T-helper 17 cell (primary cell): Measurements from ENCODE around the gene ZNF678. TPM values are rescaled to one million over a fixed set of nuclear protein-coding genes. Genes with fewer than 3 reads are reported as not detected.
"Not testable (repeated sequence)": the region's sequence is repeated elsewhere in the genome, so short reads cannot be mapped to it uniquely, and the experiment has no call there.

Experiments
- ATAC-seq: fragments of 150-1000 bp; cut with Tn5 transposase; 2 replicates; pipeline ENCODE4 v1.10.0; 2021; ENCODE audit warnings: mild to moderate bottlenecking, moderate library complexity
- DNase-seq, 3 donors: peaks; one replicate each; pipeline versions ENCODE4 v3.0.0 to v3.0.0-alpha.2; 2020 to 2021
- H3K9me3 ChIP-seq: one replicate; pipeline ENCODE4 v1.7.0; 2013; ENCODE audit warnings: low read length, mild to moderate bottlenecking; ENCODE audit not compliant: control insufficient read depth, poor library complexity, severe bottlenecking
- H3K27ac Mint-ChIP-seq: one replicate; pipeline ENCODE4 v1.8.0; 2022; ENCODE audit warnings: mild to moderate bottlenecking, moderate library complexity, mixed read lengths
- H3K27me3 Mint-ChIP-seq: one replicate; pipeline ENCODE4 v1.8.0; 2022; ENCODE audit warnings: mixed read lengths
- H3K36me3 Mint-ChIP-seq: one replicate; pipeline ENCODE4 v1.8.0; 2022; ENCODE audit warnings: low read depth, mixed read lengths
- H3K4me1 Mint-ChIP-seq: one replicate; pipeline ENCODE4 v1.8.0; 2022; ENCODE audit warnings: mild to moderate bottlenecking, mixed read lengths
- H3K4me3 Mint-ChIP-seq: one replicate; pipeline ENCODE4 v1.8.0; 2022; ENCODE audit warnings: mild to moderate bottlenecking, moderate library complexity, mixed read lengths
- total RNA-seq, 4 donors: library from RNA in 2 of 4; stranded (reverse) in 2 of 4; gene quantifications; one replicate each; pipeline ENCODE4 v1.2.3 and lab custom pipeline; 2022 to 2026

The ZNF678 gene
- total RNA-seq, 2 donors from 2014 or later: 5.5 to 7.3 TPM

DNA sequence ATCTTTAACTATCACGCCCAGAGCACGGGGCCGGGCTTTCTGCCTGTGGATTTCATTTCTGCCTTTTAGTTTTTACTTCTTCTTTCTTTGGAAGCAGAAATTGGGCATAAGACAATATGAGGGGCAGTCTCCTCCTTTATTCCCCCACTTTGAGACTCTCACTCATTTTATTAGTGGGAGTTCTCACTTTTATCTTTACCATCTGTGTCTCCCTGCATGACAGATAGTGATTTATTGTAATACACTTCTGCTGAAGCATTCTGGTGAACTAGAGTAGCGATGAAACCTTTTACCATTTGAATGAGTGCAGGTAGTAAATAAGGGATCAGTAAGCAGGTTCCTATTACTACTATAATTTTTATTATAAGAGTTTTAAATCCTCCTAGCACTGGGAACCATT, 26.4 kb downstream of the ZNF678 start:
- not testable (repeated sequence) for H3K4me1 Mint-ChIP-seq, H3K36me3 Mint-ChIP-seq, H3K4me3 Mint-ChIP-seq, H3K27ac Mint-ChIP-seq, H3K27me3 Mint-ChIP-seq, H3K9me3 ChIP-seq, ATAC-seq, DNase-seq

DNA sequence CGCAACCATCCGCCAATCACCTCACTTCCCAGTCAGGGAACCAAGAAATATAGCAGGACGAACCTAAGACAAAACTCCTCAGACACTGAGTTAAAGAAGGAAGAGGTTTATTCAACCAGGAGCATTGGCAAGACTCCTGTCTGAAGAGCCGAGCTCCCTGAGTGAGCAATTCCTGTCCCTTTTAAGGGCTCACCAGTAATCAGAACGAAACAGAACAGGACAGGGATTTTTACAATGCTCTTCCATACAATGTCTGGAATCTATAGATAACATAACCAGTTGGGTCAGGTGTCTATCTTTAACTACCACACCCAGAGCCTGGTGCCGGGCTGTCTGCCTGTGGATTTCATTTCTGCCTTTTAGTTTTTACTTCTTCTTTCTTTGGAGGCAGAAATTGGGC, 32.9 kb downstream of the ZNF678 start:
- not testable (repeated sequence) for ATAC-seq, H3K4me1 Mint-ChIP-seq, H3K27me3 Mint-ChIP-seq, H3K9me3 ChIP-seq, DNase-seq, H3K27ac Mint-ChIP-seq, H3K4me3 Mint-ChIP-seq, H3K36me3 Mint-ChIP-seq

DNA sequence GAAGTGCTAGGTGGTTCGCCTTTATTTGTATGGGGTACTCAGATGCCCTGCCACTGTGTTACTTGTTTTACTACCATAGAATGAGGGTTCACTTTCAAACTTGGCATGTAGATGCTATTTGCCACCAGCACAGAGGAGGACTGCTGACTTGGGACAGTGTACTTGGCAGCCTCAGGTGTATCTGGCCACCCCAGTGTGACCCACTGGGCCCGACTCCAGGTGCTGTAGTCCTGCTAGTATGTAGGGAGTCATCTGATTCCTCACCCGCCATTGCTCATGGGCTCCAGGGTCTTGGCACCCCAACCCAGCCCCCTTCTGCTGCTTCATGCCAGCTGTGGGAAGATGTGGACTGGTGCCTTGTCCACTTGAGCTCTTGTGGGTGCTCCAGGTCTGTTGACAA, 40.0 kb downstream of the ZNF678 start:
- Mint-ChIP-seq H3K27me3 (no peaks in the 10 kb centered on the region), H3K4me1 (no peaks in the 10 kb centered on the region), H3K36me3 (peaks cover 6% of the 10 kb centered on the region)

DNA sequence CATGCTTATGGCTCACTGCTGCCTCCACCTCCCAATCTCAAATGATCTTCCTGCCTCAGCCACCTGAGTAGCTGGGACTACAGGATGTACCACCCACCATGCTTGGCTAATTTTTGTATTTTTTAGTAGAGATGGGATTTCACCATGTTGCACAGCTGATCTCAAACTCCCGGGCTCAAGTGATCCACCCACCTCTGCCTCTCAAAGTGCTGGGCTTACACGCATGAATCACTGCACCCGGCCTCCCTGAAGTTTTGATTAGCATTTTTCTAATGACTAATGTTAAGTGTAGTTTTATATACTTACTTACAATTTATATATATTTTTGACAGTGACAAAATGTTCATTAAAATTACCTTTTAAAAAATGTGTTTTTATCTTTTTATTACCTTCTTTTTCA, 41.1 kb downstream of the ZNF678 start:
- Mint-ChIP-seq H3K27ac (no peak overlapping the region), H3K27me3 (no peaks in the 10 kb centered on the region), H3K4me3 (no peak overlapping the region), H3K4me1 (no peaks in the 10 kb centered on the region), H3K36me3 (peaks cover 6% of the 10 kb centered on the region)
- DNase-seq (no peak), ATAC-seq (no peak)
- H3K9me3 ChIP-seq: no peaks in the 10 kb centered on the region

More for the DNA sequence above, 40.0 kb downstream of the ZNF678 start:
- Mint-ChIP-seq H3K4me3 (no peak overlapping the region), H3K27ac (no peak overlapping the region)
- no peaks in the 10 kb centered on the region for H3K9me3 ChIP-seq
- DNase-seq (no peak), ATAC-seq (no peak)

DNA sequence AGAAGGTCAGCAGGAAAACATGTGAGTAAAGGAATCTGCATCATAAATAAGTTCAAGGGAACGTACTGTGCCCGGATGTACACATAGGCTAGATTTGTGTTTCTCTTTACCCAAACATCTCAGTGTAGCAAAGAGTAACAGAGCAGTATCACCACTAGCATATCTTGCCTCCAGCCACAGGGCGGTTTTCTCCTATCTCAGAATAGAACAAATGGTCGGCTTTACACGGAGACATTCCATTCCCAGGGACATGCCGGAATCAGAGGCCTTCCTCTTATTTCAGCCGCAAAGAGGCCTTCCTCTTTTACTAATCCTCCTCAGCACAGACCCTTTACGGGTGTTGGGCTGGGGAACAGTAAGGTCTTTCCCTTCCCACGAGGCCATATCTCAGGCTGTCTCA, 42.9 kb downstream of the ZNF678 start:
- not testable (repeated sequence) for H3K27me3 Mint-ChIP-seq, DNase-seq, H3K4me1 Mint-ChIP-seq, H3K36me3 Mint-ChIP-seq, ATAC-seq, H3K4me3 Mint-ChIP-seq, H3K9me3 ChIP-seq, H3K27ac Mint-ChIP-seq

DNA sequence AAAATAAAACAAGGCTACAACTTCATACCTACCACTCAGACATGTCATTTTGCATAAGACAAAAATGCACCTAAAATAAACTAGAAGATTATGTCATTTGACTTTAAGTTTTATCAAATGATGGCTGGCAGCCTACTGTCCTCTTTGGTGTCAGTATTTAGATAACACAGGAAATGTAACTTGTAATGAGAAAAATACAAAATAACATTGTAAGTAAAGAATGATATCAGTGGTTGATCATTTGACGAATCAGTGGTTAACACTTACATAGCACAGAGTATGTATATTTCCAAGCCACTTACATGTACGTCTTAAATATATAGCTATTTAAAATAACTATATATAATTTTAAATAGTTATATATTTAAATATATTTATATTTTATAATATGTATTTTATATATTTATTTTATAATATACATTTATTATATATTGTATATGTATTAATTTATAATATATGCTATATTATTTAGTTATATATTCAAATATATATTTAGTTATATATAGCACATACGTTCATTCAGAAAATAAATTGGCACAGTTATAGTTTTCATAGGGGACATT, 44.1 kb downstream of the ZNF678 start:
- Mint-ChIP-seq H3K4me1 (no peaks in the 10 kb centered on the region), H3K4me3 (no peak overlapping the region), H3K27me3 (no peaks in the 10 kb centered on the region), H3K36me3 (peaks cover 4% of the 10 kb centered on the region), H3K27ac (no peak overlapping the region)
- peaks cover 5% of the 10 kb centered on the region for H3K9me3 ChIP-seq
- ATAC-seq: no peak
- no peak for DNase-seq

DNA sequence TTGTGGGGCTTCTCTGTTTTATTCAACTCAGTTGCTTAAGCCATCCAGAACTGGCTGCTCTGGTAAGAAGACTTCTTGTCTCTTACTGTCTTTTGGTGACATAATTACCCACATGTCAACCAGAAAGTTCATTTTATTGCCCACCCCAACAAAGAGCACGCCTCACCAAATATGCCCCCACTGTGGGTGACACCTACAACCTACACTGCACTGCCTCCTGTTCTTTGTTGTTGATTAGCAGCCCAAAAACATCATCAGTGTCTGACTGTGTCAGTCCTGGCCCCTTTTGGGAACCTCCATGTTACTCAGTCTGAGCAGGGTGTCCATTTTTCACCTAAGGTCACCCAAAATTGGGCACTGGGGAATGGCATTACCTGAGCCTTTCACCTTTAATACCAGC, 49.3 kb downstream of the ZNF678 start:
- peaks cover 24% of the 10 kb centered on the region for H3K9me3 ChIP-seq
- DNase-seq (no peak), ATAC-seq (no peak)
- H3K36me3 Mint-ChIP-seq: peaks cover 11% of the 10 kb centered on the region
- no peak overlapping the region for H3K4me3 Mint-ChIP-seq
- H3K27me3 Mint-ChIP-seq: no peaks in the 10 kb centered on the region
- no peak overlapping the region for H3K27ac Mint-ChIP-seq
- no peaks in the 10 kb centered on the region for H3K4me1 Mint-ChIP-seq

DNA sequence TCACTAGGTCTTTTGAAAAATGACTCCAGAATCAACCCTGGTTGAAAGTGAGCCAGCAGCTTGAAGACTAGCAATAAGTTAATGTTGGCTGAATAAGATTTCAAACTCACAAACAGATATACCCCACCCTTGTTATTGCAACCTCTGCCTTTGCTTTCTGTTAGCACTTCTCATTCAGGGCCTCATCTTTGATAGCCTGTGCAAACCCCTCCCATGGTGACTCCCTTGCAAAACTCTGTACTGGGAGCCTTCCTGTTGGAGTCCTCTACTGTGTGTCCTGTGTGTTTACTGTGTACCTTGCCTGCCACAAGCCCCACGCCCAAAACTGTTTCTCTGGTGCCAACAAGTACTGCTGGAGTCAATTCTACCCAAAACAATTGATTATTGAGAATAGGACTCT, 50.2 kb downstream of the ZNF678 start:
- DNase-seq (no peak), ATAC-seq (no peak)
- Mint-ChIP-seq H3K36me3 (peaks cover 11% of the 10 kb centered on the region), H3K4me1 (no peaks in the 10 kb centered on the region), H3K4me3 (no peak overlapping the region), H3K27ac (no peak overlapping the region), H3K27me3 (no peaks in the 10 kb centered on the region)
- H3K9me3 ChIP-seq: peaks cover 28% of the 10 kb centered on the region

DNA sequence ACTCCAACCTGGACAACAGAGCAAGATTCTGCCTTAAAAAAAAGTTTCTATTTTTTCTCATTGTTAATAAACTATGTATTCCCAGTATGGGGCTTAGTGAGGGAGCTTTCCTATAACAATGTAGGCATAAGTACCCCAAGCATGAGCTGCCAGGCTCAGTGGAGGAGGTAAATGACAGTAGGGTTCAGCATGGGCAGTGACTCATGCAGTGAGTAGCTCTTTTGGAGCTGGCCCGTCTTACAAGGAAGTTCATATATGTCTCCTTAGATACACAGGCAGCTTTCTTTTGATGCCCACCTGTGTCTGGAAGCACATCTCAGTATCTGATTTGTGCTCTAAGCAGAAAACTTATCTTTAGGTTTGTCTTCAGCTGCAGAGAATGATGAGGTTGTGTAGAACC, 57.9 kb downstream of the ZNF678 start:
- H3K9me3 ChIP-seq: peaks cover 18% of the 10 kb centered on the region
- no peak for DNase-seq
- Mint-ChIP-seq H3K4me3 (no peak overlapping the region), H3K27me3 (no peaks in the 10 kb centered on the region), H3K4me1 (no peaks in the 10 kb centered on the region), H3K36me3 (no peaks in the 10 kb centered on the region), H3K27ac (no peak overlapping the region)
- ATAC-seq: no peak

DNA sequence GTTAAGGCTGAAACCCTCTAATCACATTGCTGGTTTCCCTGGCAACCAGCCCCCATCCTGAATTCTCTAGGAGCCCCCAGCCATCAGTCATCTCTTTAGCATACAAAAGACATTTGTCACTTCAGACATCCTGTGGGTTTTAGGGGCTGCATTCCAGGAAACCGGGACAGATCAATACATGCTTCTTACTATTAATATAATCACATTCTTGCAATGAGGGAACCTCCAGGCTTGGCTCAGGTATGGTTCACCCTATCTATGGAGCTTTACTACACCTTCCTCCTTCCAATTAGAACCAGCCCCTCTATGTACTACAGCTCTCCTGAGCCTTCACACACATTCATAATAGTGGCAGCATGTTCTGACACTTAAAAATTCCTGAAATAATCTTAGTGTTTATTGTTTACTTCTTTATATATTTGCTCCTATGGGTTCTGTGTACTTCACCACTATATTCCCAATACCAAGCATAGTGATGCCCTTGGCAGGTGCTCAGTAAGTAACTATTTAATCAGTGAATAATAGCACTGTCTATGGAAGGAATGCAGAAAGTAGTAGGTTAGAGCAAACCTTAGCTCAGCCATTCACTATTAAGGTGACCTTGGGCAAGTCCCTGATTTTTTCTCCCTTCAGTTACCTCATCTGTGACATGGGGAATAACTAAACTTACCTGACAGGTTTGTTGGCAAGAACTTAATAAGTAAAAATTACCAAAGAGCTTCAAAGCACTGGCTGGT, 59.6 kb downstream of the ZNF678 start:
- Mint-ChIP-seq H3K4me3 (no peak overlapping the region), H3K27ac (no peak overlapping the region), H3K36me3 (no peaks in the 10 kb centered on the region), H3K27me3 (no peaks in the 10 kb centered on the region), H3K4me1 (no peaks in the 10 kb centered on the region)
- no peak for DNase-seq
- ATAC-seq: no peak
- H3K9me3 ChIP-seq: peaks cover 13% of the 10 kb centered on the region

DNA sequence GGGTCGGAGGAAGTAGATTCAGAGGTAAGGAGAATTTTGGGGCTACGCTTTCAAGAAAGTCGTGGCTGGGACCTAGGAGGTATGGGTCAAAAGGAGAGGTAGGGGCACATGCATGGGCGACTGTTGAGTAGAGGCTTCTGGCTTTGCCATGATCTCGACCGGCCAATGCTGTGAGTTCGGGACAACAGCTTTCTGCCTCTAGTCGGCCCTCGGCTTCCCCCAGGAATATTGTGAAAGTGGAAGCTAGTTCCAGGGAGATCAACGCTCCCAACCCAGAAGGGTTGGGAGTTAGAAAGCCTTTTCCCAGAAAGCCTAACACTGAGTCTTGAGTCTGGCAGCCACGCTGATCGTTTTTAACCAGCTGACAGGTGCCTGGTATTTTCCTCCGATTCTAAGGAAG, 69.0 kb downstream of the ZNF678 start:
- Mint-ChIP-seq H3K36me3 (peaks cover 4% of the 10 kb centered on the region), H3K4me3 (no peak overlapping the region), H3K27me3 (no peaks in the 10 kb centered on the region), H3K4me1 (no peaks in the 10 kb centered on the region), H3K27ac (no peak overlapping the region)
- ATAC-seq: no peak
- DNase-seq: no peak
- H3K9me3 ChIP-seq: peaks cover 12% of the 10 kb centered on the region

DNA sequence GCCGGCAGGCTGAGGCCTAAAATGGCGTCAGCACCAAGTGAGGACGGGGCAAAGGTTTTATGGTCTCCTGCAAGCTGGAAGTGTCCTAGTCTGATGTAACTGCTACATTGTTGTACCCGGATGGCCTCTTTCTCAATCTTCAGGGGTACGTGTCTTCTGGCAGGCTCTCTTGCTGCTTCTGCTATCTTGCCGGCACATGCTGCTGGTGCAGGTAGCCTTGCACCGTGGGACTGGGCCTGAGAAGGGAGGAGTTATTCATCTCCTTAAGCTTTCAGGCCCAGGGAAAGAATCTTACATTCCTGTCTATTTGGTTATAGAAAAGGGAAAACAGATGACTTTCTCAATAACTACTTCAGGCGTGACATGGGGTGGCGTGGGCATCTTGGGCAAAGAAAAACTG, 72.2 kb downstream of the ZNF678 start:
- Mint-ChIP-seq H3K4me1 (no peaks in the 10 kb centered on the region), H3K27ac (no peak overlapping the region), H3K27me3 (no peaks in the 10 kb centered on the region), H3K36me3 (peaks cover 4% of the 10 kb centered on the region), H3K4me3 (no peak overlapping the region)
- H3K9me3 ChIP-seq: peaks cover 9% of the 10 kb centered on the region
- ATAC-seq (no peak), DNase-seq (no peak)

DNA sequence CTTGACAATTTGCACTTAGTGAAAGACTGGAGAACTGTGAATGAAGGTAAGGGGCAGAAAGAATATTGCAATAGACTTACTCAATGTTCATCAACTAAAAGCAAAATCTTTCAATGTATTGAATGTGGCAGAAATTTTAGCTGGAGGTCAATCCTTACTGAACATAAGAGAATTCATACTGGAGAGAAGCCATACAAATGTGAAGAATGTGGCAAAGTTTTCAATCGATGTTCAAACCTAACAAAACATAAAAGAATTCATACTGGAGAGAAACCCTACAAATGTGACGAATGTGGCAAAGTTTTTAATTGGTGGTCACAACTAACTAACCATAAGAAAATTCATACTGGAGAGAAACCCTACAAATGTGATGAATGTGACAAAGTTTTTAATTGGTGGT, 91.1 kb downstream of the ZNF678 start:
- Mint-ChIP-seq H3K4me1 (no peaks in the 10 kb centered on the region), H3K4me3 (no peak overlapping the region), H3K36me3 (peaks cover 11% of the 10 kb centered on the region), H3K27ac (no peak overlapping the region), H3K27me3 (no peaks in the 10 kb centered on the region)
- no peak for DNase-seq
- peaks cover 51% of the 10 kb centered on the region for H3K9me3 ChIP-seq
- no peak for ATAC-seq
